ENCODE results near the gene POU4F2. TPM values are rescaled to one million over a fixed set of nuclear protein-coding genes. Genes with fewer than 3 reads are reported as not detected.
"Not testable (repeated sequence)": the region's sequence is repeated elsewhere in the genome, so short reads cannot be mapped to it uniquely, and the experiment has no call there.

POU4F2 gene
- total RNA-seq, 2 experiments from 2014 or later, result not detected

DNA sequence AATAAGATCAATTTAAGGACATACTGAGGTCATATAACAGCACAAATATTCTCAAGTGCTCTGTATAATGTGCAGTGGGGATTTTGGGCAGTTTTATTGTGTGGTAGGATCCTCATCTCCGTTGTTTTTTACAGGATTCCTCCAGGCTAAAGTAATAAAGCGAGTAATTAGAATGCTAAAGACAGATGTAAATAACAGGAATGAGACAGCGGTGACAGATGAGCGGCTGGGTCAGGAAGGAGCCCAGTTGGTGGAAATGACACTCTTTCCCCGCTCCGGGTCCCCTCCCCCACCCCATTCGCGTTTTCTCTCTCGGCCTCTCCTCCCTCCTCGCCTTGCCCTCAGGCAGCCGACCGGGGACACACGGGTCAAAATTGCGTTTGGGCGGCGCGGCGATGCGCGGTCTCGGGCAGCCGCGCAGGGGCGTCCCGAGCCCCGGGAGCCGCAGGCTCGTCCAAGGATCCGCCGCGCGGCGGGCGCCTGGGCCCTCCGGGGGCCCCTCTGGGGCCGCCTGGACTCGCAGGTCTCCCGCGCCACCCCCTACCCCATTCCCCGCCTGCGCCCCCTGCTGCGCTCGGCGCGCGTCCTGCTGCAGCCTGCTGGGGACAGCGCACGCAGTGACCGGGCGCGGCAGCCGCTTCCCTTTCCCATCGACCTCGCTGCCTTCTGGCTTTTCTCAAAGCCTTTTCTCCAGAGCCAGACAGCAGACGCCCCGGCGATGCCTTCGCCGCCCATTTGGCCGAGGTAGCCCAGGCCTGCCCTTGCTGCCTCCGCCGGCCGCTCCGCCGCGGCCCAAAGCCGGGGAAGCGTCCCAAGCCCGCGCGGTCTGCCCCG is 16.2 kb downstream of the POU4F2 start:
- POLR2A ChIA-PET, result no interaction called here
- CTCF ChIA-PET, result no interaction called here

DNA sequence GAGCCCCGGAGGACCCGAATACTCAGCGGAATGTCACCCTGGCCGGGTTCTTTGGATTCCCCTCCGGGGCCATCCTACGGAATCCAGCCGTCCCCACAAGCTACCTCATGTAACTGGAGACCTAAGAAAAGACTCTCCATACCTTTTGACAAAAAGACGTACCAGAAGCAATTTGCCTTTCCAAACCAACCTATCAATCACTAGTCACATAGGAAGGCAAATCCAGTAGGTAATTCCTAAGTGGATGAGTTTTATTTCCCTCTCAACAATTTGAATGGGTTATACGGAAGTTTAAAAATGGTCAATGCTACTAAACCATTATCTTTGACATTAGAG is 16.8 kb downstream of the POU4F2 start:
- CTCF ChIA-PET, result no interaction called here
- POLR2A ChIA-PET, result no interaction called here

DNA sequence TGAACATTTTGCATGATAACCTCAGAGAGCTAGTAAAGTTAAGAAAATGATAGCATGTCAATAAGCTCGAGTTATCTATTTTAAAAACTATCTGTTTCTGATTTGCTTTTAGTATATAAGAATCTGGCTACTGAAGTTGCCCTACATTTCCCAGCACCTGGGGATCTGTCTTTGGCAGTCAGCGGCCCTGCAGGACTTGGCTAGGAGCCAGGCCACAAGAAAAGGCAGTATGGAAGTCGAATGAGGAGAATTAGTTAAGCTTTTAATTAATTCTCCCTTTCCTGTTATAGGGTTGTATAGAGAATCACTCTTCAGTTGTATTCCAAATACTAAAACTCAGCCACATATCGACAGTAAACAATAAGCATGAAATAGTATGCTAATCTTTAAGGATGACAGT is 22.7 kb downstream of the POU4F2 start:
- CTCF ChIA-PET, result no interaction called here

DNA sequence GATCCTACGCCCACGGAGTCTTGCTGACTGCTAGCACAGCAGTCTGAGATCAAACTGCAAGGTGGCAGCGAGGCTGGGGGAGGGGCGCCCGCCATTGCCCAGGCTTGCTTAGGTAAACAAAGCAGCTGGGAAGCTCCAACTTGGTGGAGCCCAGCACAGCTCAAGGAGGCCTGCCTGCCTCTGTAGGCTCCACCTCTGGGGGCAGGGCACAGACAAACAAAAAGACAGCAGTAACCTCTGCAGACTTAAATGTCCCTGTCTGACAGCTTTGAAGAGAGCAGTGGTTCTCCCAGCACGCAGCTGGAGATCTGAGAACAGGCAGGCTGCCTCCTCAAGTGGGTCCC is 25.2 kb downstream of the POU4F2 start:
- CTCF ChIA-PET, POLR2A ChIA-PET: not testable (repeated sequence)

More for the DNA sequence above, 22.7 kb downstream of the POU4F2 start:
- POLR2A ChIA-PET, result no interaction called here

DNA sequence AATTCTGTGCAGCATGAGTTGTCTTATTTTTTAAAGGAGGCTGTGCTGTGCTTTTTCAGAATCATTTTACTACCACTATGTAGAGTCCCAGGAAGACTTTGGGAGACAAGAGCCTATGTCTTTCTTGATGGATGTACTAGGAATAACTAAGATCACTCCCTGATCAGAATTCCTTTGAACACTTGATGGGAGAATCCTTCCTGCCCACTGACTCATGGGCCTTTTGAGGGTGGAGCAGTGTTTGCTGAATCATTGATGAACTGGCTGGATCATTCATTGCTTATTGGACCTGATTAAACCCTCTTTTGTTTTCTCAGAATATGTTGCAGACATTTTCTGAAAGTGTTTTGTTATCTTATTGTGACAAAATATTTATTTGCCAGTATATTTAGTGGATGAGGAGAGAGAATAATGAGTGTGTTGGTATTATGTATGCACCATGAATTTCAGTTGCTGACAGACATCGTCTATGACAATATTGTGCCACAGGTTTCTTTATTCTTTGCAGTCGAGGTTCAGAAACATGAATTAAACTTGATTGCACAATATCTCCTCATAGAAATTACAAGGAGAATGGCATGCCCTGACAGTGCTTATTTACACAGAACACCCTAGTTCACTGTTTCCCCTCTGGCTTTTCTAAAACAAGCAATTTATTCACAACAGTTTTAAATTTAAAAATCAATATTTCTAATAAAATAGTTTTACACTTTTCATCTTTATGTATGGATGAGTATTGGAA is 36.3 kb downstream of the POU4F2 start:
- POLR2A ChIA-PET, result no interaction called here
- CTCF ChIA-PET, result no interaction called here

Other genes with a start within 250 kb of the POU4F2 start
- 10 to 100 TPM; 15.1 to 16.3 TPM for gene SLC10A7, start 117.0 kb upstream of the POU4F2 start, total RNA-seq

Measured in activated CD8-positive, alpha-beta memory T cell treated with anti-CD3 and anti-CD28 coated beads for 36 hours (primary cell).